HepG2 (cell line): ENCODE measurements around the gene WIPF2. TPM values are rescaled to one million over a fixed set of nuclear protein-coding genes. Genes with fewer than 3 reads are reported as not detected.
A peak's percentile ranks its signal among the peaks of the same experiment; 100 is the strongest.

Experiments
- ARNTL ChIP-seq: sonication (generic); formaldehyde crosslinking; IDR thresholded peaks from 2 replicates; pipeline ENCODE4 v1.4.0; 2020; ENCODE audit warnings: mild to moderate bottlenecking, missing genetic modification reagents
- CBX2 ChIP-seq, 2 experiments: fragments of 200-600 bp in 1 of 2; sonication (generic); formaldehyde crosslinking in 1 of 2; IDR thresholded peaks; 2 replicates each; pipeline versions ENCODE4 v1.7.0 to v1.8.1; 2018 to 2022; ENCODE audit warnings: low read depth in 2 of 2, low read length in 1 of 2, mild to moderate bottlenecking in 1 of 2, missing genetic modification reagents in 1 of 2
- HMG20B ChIP-seq: conservative IDR thresholded peaks from 2 replicates; pipeline ENCODE4 v1.6.1; 2016; ENCODE audit warnings: missing genetic modification reagents, missing compliant biosample characterization
- KDM4B ChIP-seq: sonication (generic); formaldehyde crosslinking; IDR thresholded peaks from 2 replicates; pipeline ENCODE4 v1.4.0; 2020; ENCODE audit warnings: missing genetic modification reagents
- NFYB ChIP-seq: sonication (generic); formaldehyde crosslinking; IDR thresholded peaks from 2 replicates; pipeline ENCODE4 v1.4.0; 2020; ENCODE audit warnings: missing genetic modification reagents
- ZNF20 ChIP-seq: sonication (generic); formaldehyde crosslinking; IDR thresholded peaks from 2 replicates; pipeline ENCODE4 v1.4.0; 2020; ENCODE audit warnings: mild to moderate bottlenecking, moderate library complexity, missing genetic modification reagents
- ZNF44 ChIP-seq: sonication (generic); formaldehyde crosslinking; IDR thresholded peaks from 2 replicates; pipeline ENCODE4 v1.5.1; 2020; ENCODE audit warnings: mild to moderate bottlenecking, missing genetic modification reagents
- ZNF510 ChIP-seq: sonication (generic); formaldehyde crosslinking; IDR thresholded peaks from 2 replicates; pipeline ENCODE4 v1.4.0; 2020; ENCODE audit warnings: low read depth, mild to moderate bottlenecking, missing genetic modification reagents
- ZNF549 ChIP-seq: sonication (generic); formaldehyde crosslinking; IDR thresholded peaks from 2 replicates; pipeline ENCODE4 v1.5.0; 2020; ENCODE audit warnings: missing genetic modification reagents
- ZNF616 ChIP-seq: sonication (generic); formaldehyde crosslinking; IDR thresholded peaks from 2 replicates; pipeline ENCODE4 v1.5.0; 2020; ENCODE audit warnings: low read depth, mild to moderate bottlenecking, missing genetic modification reagents
- ZNF792 ChIP-seq: IDR thresholded peaks from 2 replicates; pipeline ENCODE4 v1.6.1; 2016
- ZSCAN22 ChIP-seq: sonication (generic); formaldehyde crosslinking; IDR thresholded peaks from 2 replicates; pipeline ENCODE4 v1.4.0; 2020; ENCODE audit warnings: mild to moderate bottlenecking, missing genetic modification reagents
- polyA plus RNA-seq, 8 experiments: library from polyadenylated mRNA; depleted of rRNA in 3 of 8; stranded (reverse) in 7 of 8; unstranded in 1 of 8; fragments of >200 nt; fragmentation: Illumina TruSeq in 4 of 8; extraction: Trizol in 4 of 8; gene quantifications; 2 replicates each; pipeline versions ENCODE4 v1.2.1 to v1.2.3, GENCODE V29; 2011 to 2016; ENCODE audit warnings: low read depth in 4 of 8, missing spikeins in 1 of 8, mixed read lengths in 1 of 8; ENCODE audit not compliant: insufficient read depth in 1 of 8
- total RNA-seq, 5 experiments: library from RNA; depleted of rRNA; stranded (reverse); fragments of >200 nt; fragmentation: Illumina TruSeq; extraction: Trizol; gene quantifications; 2 replicates each; pipeline ENCODE4 v1.2.3, GENCODE V29; 2016; ENCODE audit warnings: low read depth in 1 of 5
- TF ChIP-seq, protein P1 (sequence below): IDR thresholded peaks from 2 replicates; pipeline ENCODE4 v1.6.1; 2016
- TF ChIP-seq, protein P2 (sequence below): IDR thresholded peaks from 2 replicates; pipeline ENCODE4 v1.6.1; 2012; ENCODE audit warnings: low read depth, low read length, improper control_type of control experiment
- TF ChIP-seq, protein P3 (sequence below): fragments of 450-650 bp; IDR thresholded peaks from 2 replicates; pipeline ENCODE4 v1.6.1; 2016
- TF ChIP-seq, protein P4 (sequence below): sonication (generic); formaldehyde crosslinking; IDR thresholded peaks from 2 replicates; pipeline ENCODE4 v1.5.0; 2020; ENCODE audit warnings: missing genetic modification reagents
- TF ChIP-seq, protein P5 (sequence below): sonication (generic); formaldehyde crosslinking; IDR thresholded peaks from 2 replicates; pipeline ENCODE4 v1.4.0; 2020; ENCODE audit warnings: missing genetic modification reagents
- TF ChIP-seq, protein P6 (sequence below): sonication (generic); formaldehyde crosslinking; IDR thresholded peaks from 2 replicates; pipeline ENCODE4 v1.9.0; 2021; ENCODE audit warnings: missing genetic modification reagents, borderline replicate concordance
- TF ChIP-seq, protein P7 (sequence below): sonication (generic); formaldehyde crosslinking; IDR thresholded peaks from 2 replicates; pipeline ENCODE4 v1.4.0; 2020; ENCODE audit warnings: missing genetic modification reagents

WIPF2 gene
- total and polyA plus RNA-seq, 2 of the 13 experiments (the other 11 are each of a cell fraction or from before 2014, with no cell fraction given), result 7.2 to 10.8 TPM

DNA sequence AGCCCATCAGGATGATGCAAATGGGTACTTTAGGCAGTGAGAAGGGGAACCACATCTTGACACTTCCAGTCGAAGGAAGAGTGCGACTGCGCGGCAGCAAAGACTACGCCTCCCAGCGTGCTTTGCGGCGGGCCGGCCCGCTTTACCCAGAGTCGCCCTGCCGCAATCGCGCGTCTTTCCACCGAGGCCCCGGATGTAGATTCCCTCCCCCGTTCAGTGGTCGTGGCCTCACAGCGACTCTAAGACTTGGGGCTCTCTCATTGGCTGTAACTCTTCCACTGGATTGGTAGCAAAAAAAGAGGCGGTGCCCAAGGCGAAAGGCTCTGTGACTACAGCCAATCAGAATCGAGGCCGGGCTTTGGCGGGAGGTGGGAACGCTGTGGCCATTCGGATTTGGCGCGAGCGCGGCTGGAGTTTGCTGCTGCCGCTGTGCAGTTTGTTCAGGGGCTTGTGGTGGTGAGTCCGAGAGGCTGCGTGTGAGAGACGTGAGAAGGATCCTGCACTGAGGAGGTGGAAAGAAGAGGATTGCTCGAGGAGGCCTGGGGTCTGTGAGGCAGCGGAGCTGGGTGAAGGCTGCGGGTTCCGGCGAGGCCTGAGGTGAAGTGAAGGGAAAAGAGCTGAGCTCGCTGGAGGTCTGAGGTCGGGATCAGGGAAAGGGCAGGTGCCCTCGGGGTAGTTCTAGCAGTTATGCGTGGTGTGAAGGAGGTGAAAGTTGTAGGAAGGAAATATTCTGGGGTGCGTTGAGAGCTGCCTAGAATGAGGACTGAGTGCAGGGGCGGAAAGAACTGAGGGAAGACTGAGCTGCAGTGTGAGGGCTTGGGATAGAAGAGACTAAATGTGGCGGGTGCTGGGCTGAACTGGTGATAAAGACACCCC lies 68.6 kb downstream of the WIPF2 start, which contains the start of gene CDC6 (continued):
- TF ChIP-seq NFYB (CRISPR knock-in tag) (peak; percentile 97), CBX2 (IDR thresholded peaks at IDR 0.05; ENCODE audit: low read depth, low read length) (no peak), CBX2 (CRISPR knock-in tag; IDR thresholded peaks at IDR 0.05; ENCODE audit: low read depth) (no peak), ZNF510 (CRISPR knock-in tag) (peak; percentile 80; the same call in 1 of the 2 replicates), ZNF616 (no peak; the same call in 1 of the 2 replicates), ZSCAN22 (CRISPR knock-in tag) (no peak), HMG20B (no peak), ZNF549 (CRISPR knock-in tag) (no peak), ARNTL (peak; percentile 60), KDM4B (no peak; the same call in 1 of the 2 replicates), ZNF20 (CRISPR knock-in tag) (no peak), ZNF44 (CRISPR knock-in tag) (peak; percentile 70; the same call in 1 of the 2 replicates), ZNF792 (CRISPR knock-in tag) (peak; percentile 84; the same call in 1 of the 2 replicates)
- TF ChIP-seq, protein P1, sequence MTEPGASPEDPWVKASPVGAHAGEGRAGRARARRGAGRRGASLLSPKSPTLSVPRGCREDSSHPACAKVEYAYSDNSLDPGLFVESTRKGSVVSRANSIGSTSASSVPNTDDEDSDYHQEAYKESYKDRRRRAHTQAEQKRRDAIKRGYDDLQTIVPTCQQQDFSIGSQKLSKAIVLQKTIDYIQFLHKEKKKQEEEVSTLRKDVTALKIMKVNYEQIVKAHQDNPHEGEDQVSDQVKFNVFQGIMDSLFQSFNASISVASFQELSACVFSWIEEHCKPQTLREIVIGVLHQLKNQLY (CRISPR knock-in tag), result 0 out of 2 replicates have a peak, but pooled peaks have one; percentile 17
- TF ChIP-seq, protein P2, sequence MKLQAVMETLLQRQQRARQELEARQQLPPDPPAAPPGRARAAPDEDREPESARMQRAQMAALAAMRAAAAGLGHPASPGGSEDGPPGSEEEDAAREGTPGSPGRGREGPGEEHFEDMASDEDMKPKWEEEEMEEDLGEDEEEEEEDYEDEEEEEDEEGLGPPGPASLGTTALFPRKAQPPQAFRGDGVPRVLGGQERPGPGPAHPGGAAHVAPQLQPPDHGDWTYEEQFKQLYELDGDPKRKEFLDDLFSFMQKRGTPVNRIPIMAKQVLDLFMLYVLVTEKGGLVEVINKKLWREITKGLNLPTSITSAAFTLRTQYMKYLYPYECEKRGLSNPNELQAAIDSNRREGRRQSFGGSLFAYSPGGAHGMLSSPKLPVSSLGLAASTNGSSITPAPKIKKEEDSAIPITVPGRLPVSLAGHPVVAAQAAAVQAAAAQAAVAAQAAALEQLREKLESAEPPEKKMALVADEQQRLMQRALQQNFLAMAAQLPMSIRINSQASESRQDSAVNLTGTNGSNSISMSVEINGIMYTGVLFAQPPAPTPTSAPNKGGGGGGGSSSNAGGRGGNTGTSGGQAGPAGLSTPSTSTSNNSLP, result no peak
- TF ChIP-seq, protein P3, sequence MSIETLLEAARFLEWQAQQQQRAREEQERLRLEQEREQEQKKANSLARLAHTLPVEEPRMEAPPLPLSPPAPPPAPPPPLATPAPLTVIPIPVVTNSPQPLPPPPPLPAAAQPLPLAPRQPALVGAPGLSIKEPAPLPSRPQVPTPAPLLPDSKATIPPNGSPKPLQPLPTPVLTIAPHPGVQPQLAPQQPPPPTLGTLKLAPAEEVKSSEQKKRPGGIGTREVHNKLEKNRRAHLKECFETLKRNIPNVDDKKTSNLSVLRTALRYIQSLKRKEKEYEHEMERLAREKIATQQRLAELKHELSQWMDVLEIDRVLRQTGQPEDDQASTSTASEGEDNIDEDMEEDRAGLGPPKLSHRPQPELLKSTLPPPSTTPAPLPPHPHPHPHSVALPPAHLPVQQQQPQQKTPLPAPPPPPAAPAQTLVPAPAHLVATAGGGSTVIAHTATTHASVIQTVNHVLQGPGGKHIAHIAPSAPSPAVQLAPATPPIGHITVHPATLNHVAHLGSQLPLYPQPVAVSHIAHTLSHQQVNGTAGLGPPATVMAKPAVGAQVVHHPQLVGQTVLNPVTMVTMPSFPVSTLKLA, result peak; percentile 75
- TF ChIP-seq, protein P4, sequence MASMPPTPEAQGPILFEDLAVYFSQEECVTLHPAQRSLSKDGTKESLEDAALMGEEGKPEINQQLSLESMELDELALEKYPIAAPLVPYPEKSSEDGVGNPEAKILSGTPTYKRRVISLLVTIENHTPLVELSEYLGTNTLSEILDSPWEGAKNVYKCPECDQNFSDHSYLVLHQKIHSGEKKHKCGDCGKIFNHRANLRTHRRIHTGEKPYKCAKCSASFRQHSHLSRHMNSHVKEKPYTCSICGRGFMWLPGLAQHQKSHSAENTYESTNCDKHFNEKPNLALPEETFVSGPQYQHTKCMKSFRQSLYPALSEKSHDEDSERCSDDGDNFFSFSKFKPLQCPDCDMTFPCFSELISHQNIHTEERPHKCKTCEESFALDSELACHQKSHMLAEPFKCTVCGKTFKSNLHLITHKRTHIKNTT (CRISPR knock-in tag), result no peak
- TF ChIP-seq, protein P5, sequence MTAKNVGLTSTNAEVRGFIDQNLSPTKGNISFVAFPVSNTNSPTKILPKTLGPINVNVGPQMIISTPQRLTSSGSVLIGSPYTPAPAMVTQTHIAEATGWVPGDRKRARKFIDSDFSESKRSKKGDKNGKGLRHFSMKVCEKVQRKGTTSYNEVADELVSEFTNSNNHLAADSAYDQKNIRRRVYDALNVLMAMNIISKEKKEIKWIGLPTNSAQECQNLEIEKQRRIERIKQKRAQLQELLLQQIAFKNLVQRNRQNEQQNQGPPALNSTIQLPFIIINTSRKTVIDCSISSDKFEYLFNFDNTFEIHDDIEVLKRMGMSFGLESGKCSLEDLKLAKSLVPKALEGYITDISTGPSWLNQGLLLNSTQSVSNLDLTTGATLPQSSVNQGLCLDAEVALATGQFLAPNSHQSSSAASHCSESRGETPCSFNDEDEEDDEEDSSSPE (CRISPR knock-in tag), result peak; percentile 100
- TF ChIP-seq, protein P6, sequence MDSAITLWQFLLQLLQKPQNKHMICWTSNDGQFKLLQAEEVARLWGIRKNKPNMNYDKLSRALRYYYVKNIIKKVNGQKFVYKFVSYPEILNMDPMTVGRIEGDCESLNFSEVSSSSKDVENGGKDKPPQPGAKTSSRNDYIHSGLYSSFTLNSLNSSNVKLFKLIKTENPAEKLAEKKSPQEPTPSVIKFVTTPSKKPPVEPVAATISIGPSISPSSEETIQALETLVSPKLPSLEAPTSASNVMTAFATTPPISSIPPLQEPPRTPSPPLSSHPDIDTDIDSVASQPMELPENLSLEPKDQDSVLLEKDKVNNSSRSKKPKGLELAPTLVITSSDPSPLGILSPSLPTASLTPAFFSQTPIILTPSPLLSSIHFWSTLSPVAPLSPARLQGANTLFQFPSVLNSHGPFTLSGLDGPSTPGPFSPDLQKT (CRISPR knock-in tag), result no peak; the same call in 1 of the 2 replicates
- TF ChIP-seq, protein P7, sequence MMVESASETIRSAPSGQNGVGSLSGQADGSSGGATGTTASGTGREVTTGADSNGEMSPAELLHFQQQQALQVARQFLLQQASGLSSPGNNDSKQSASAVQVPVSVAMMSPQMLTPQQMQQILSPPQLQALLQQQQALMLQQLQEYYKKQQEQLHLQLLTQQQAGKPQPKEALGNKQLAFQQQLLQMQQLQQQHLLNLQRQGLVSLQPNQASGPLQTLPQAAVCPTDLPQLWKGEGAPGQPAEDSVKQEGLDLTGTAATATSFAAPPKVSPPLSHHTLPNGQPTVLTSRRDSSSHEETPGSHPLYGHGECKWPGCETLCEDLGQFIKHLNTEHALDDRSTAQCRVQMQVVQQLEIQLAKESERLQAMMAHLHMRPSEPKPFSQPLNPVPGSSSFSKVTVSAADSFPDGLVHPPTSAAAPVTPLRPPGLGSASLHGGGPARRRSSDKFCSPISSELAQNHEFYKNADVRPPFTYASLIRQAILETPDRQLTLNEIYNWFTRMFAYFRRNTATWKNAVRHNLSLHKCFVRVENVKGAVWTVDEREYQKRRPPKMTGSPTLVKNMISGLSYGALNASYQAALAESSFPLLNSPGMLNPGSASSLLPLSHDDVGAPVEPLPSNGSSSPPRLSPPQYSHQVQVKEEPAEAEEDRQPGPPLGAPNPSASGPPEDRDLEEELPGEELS (CRISPR knock-in tag), result peak; percentile 34
